Measurements from ENCODE around the gene SLC38A2.

GRCh38 chr12:46410495-46410894, 37.9 kb upstream of the SLC38A2 start:
- no peak for TF ChIP-seq CTCF (IDR thresholded peaks at IDR 0.05)
- no peak for TF ChIP-seq POLR2A (IDR thresholded peaks at IDR 0.05)

Measured in esophagus squamous epithelium (tissue), 4 donors.